Hematopoietic multipotent progenitor cell treated with erythropoietin and hydrocortisone succinate and interleukin-3 and kit ligand, for 6 days (in vitro differentiated cells): Measurements from ENCODE around the gene YWHAQ.
A peak's percentile ranks its signal among the peaks of the same experiment; 100 is the strongest.
"Not testable (repeated sequence)": the region's sequence is repeated elsewhere in the genome, so short reads cannot be mapped to it uniquely, and the experiment has no call there.

Experiments used
- DNase-seq: peaks from one replicate; pipeline ENCODE4 v3.0.0-alpha.2; 2015

YWHAQ gene

DNA sequence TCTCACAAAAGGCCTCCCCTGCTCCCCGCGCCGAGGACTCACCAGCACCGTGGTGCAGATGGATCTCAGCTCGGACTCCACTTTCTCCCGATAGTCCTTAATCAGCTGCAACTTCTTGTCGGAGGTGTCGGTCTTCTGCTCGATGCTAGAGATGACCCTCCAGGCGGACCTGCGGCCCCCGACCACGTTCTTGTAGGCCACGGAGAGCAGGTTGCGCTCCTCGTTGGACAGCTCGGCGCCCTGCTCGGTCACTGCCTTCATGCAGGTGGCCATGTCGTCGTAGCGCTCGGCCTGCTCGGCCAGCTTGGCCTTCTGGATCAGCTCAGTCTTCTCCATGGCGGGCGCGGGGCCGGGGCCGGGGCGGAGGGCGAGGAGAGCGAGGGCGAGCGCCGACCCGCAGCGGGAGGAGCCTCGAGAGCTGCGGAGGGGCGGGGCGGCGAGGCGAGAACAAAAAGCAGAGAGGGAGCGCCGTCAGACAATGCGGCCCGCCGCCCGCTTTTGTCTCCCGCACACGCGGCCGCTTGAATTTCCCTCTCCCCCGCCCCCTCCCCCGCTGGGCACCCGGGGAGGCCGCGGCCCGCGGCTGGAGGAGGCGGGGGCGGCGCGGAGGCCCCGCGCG, 571 bp downstream of the YWHAQ start:
- DNase-seq: peak; percentile 85

DNA sequence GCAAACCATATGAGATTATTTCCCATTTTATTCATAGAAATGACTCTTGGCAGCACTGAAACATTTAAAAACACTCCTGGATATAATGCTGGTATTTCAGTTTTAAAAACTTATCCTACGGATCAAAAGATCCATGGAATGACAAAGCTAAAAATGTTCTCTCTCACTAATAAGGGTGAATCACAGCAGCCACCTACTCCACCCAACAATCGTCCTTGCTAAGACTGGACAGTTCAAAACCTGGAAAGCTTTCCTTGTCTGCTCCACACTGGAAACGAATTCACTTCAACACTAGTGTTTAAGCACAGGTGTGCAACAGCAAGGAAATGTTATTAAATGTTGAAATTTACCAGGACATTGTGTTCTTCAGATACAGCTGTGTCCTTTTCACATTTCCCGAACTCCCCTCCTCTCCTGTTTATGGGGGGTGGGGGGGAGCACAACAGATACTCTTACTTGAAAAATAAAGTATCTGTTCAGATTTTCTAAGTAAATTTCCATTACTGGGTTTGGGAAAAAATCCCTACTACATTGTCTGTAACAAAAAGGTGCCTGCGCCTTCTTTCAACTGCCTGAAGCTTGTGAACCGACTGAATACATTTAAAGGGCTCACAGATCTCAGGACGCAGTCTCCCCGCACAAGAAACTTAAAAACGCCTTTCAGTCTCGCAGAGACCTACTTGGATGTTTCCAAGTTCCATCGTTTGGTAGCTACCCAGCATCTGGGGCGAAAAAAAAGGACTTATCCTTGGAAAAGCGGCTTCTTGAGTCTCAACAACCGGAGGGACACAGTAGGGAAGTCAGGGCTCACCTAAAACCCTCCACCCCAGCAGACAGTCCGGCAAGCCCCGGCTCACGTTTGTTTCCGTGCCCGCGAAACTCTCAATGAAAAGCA, 1.3 kb downstream of the YWHAQ start:
- peak; percentile 40 for DNase-seq

DNA sequence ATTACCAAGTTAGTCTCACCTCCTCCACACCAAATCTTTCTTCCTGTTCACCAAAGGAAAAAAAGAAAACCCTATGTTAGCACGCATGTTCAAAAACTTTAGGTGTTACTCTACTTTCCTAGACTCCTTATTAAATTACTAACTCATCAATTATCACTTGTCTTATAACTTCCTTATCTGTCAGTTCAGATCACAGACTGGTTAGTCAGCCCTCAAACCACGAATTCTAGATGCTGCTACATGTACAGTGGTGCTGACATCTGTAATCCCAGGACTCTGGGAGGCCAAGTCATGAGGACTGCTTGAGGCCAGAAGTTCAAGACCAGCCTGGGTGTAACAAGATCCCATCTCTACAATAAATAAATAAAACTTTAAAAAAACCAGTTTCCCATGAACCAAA, 3.5 kb downstream of the YWHAQ start:
- DNase-seq: peak; percentile 47

DNA sequence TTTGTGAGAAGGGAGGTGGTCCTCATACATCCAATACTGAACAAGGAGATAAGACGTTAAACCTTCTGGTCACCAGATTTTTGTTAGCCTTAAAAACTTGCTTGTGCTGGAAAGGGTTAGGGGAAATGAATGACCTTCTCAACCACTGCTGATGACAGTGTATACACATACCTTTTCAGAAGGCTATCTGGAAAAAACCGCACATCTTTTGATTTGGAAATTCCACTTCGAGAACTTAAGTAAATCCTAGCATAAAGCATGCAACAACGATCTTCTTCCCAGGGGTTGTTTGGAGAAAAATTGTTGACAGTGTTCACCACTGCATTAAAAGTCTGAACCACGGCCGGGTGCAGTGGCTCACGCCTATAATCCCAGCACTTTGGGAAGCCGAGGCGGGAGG, 7.6 kb downstream of the YWHAQ start:
- DNase-seq: no peak

DNA sequence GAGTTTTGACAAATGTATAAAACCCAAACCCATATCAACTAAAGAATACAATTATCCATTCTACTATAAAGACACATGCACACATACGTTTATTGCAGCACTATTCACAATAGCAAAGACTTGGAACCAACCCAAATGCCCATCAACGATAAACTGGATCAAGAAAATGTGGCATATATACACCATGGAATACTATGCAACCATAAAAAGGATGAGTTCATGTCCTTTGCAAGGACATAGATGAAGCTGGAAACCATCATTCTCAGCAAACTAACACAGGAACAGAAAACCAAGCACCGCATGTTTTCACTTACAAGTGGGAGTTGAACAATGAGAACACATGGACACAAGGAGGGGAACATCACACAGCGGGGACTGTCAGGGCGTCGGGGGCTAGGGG, 9.1 kb downstream of the YWHAQ start:
- not testable (repeated sequence) for DNase-seq

DNA sequence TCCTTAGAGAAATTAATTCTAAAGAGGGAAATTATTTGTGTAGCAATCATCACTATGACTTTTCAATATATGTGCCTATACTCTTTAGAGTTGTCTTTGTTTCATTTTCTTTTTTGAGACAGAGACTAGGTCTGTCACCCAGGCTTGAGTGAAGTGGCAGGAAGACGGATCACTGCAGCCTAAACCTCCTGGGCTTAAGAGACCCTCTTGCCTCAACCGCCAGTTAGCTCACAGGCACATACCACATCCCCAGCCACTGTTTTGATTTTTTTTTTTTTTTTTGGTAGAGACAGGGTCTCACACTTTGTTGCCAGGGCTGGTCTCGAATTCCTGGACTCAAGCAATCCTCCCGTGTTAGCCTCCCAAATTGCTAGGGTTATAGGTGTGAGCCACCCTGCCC, 12.4 kb downstream of the YWHAQ start:
- DNase-seq: no peak

DNA sequence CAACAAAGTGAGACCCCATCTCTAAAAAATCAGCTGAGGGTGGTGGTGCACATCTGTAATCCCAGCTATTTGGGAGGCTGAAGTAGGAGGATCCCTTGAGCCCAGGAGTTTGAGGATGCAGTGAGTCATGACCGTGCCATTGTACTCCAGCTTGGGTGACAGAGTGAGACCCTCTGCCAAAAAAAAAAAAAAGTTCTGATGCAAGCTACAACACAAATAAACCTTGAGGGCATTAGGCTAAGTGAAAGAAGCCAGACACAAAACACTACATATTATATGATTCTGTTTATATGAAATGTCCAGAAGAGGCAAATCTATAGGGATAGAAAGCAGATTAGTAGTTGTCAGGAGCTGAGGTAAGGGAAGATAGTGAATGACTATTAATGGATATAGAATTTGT, 13.0 kb downstream of the YWHAQ start:
- DNase-seq: no peak

DNA sequence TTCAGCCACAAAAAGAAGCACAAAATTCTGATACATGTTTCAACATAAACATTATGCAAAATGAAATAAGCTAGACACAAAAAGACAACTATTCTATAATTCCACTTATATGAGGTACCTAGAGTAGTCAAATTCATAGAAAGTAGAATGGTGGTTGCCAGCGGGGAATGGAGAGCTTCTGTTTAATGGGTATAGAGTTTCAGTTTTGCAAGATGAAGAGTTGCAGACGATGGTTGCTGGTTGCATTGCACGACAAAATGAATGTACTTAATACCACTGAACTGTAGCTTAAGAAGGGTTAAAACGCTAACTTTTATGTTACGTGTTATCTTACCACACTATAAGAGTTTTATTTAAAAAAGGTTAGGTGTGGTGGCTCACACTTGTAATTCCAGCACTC, 13.5 kb downstream of the YWHAQ start:
- DNase-seq: no peak

DNA sequence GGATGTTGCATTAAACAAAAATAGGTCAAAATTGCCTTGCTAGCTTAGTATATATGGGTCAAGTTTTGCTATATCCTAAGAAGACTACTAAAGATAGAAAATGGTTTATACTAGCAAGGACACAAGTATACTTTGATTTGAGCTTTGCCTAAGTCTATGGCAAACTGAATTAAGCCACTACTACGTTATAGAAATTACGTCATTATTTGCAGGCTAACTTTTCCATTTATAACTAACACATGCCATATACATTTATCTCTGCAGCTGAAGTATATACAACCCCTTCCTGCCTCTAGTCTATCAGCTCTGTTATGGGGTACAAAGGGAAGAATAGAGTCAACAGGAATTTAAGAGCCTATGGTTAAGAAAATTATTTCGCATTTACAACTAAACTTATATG, 16.2 kb downstream of the YWHAQ start:
- no peak for DNase-seq

DNA sequence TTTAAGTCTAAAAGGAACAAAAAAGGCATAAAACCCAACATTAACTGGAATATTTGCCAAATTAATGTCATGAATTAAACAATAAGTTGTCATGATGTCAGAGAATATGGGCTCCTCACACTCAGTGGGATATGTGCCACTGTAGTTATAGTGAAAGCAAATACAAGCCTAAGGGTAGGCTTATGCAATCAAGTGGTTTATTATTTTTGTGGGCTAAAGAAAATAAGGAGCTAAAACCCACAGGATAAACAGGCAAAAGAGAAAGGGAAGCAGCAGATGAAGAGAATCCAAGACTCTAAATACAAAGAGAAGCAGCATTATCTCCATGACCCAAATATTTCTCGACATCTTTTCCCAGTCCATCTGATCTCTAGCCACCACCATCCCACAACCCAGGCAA, 17.5 kb downstream of the YWHAQ start:
- no peak for DNase-seq

DNA sequence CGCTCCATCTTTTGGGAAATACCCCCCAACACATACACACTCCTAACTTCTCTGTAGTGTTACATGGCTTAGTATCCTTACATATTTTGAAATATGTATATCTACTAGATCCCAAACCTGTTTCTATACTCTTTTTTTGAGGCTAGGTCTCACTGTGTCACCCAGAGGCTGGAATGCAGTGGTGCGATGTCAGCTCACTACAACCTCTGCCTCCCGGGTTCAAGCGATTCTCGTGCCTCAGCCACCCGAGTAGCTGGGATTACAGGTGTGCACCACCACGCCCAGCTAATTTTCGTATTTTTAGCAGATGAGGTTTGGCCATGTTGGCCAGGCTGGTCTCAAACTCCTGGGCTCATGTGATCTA, 19.3 kb downstream of the YWHAQ start:
- DNase-seq: not testable (repeated sequence)

DNA sequence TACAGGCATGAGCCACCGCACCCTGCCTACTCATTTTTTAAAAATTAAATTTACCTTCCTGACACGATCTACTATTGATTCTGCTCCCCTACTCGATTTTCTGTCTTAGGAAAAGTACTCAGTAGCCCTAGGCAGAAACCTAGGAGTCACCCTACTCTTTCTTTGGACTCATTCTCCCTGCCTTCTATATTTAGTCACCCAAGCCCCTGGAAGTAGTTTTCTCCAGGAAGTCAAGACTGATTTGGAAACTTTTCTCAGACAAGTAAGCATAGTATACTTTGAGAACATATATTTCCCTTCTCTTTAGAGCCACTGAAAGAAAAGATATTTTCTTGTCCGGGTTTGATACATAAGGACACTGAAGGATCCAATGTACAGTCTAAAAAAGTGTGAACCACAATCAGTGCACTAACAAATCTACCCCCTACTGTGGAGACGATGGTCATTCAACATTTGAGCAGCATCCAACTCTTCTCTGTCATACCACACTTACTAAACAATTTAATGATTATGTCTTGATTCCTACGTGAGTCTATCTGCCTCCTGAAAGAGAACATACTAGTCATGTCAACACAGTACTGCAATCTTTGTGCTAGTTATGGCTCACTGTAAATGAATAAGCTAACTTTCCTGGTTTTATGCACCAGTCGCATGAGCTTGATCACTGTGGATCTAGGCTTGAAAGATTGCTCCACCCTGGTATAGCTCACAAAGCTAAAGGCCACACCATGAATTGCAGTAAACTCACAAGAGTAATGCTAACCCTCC, 19.8 kb downstream of the YWHAQ start:
- DNase-seq: no peak

DNA sequence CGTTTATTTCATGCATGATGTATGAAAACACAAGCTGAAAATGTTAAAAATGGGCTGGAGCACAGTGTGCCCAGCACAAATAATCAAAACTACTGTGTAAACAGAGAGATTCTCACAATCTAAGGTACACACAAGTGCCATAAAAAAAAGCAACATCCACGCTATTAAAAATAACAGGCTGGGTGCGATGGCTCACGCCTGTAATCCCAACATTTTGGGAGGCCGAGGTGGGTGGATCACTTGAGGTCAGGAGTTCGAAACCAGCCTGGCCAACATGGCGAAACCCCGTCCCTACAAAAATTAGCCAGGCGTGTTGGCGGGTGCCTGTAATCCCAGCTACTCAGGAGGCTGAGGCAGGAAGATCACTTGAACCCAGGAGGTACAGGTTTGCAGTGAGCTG, 22.3 kb downstream of the YWHAQ start:
- not testable (repeated sequence) for DNase-seq

DNA sequence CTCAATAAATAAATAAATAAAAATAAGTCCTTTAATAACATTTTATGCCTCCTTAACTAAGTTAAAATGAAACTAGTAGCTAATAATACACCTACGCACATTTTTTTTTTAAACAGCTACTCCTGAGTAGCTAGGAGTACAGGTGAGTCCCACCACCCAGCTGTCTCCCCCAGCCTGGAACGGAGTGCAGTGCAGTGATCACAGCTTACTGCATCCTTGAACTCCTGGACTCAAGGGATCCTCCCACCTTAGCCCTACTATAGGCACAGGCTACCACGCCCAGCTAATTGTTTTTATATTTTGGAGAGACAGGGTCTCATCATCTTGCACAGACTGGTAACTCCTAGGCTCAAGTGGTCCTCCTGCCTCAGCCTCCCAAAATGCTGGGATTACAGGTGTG, 28.4 kb downstream of the YWHAQ start:
- no peak for DNase-seq

DNA sequence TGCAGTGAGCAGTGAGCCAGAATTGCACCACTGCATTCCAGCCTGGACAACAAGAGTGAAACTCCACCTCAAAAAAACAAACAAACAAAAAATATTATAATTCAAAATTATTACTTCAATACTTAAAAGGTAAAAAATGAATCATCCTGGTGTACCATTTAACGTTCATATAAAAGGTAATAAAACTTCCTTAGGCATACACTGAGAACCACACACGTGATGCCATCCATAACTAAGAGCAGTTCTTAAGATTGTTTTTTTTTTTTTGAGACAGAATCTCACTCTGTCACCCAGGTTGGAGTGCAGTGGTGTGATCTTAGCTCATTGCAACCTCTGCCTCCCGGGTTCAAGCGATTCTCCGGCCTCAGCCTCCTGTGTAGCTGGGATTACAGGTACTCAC, 29.4 kb downstream of the YWHAQ start:
- DNase-seq: no peak

DNA sequence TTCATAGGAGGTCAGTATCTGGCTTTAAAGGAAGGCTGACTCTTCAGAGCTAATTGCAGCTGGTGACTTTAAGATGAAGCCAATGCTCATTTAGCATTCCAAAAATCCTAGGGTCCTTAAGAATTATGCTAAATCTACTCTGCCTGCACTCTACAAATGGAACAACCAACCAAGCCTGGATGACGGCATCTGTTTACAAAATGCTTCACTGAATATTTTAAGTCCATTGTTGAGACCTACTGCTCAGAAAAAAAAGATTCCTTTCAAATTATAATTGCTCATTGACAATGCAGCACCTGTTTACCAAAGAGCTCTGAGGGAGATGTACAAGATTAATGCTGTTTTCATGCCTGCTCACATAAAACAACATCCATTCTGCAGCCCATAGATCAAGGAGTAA, 31.4 kb downstream of the YWHAQ start:
- DNase-seq: no peak

DNA sequence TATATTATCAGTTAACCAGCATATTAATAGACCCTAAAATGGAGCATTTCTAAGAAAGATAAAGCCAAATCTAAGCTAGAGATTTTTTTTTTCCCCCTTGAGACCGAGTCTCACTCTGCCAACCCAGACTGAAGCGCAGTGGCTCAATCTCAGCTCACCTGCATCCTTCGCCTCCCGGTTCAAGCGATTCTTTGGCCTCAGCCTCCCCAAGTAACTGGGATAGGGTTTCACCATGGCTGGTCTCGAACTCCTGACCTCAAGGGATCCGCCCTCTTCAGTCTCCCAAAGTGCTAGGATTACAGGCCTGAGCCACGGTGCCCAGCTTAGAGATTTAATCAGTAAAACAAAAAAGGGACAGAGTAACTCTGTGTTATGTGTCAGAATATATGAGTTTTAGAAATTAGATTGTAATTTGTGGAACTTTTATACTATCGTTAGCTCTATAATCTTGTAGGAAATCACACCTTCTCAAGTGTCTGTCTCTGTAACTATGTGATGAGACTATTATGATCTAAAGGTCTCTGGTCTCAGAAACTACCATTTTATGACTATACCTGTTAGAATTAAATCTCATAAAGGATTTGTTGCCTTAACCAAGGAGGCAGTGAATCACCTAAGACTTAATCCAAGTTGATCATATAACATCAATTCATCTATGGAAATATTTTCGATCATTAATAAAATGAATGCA, 34.0 kb downstream of the YWHAQ start:
- no peak for DNase-seq

DNA sequence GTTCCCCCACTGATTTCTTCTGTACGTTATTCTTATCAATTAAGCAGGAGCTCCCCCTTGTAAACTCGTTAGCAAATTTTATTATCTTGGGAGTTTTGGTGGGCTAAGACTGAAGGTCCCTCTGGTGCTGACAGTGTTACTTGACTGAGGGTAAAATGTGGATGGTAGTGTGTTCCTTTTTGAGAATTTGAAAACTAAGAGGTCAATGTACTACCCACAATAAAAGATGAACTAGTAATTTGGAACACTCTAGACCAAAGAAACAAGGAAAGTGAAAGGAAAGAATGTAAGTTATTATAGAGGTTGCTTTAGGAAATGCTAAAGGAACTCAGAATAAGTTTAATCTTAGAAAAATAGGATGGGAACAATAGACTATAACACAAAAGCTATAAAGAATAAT, 35.1 kb downstream of the YWHAQ start:
- DNase-seq: no peak

DNA sequence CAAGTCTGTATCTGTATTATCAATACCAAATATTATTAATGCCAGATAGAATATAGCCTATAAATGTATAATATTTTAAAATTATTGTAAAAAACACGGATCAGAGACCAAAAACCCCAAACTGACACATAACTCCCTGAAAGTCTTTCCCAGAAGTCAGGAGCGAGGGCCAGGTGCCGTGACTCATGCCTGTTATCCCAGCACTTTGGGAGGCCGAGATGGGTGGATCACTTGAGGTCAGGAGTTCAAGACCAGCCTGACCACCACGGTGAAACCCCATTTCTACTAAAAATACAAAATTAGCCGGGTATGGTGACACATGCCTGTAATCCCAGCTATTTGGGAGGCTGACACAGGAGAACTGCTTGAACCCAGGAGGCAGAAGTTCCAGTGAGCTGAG, 35.5 kb downstream of the YWHAQ start:
- DNase-seq: not testable (repeated sequence)

DNA sequence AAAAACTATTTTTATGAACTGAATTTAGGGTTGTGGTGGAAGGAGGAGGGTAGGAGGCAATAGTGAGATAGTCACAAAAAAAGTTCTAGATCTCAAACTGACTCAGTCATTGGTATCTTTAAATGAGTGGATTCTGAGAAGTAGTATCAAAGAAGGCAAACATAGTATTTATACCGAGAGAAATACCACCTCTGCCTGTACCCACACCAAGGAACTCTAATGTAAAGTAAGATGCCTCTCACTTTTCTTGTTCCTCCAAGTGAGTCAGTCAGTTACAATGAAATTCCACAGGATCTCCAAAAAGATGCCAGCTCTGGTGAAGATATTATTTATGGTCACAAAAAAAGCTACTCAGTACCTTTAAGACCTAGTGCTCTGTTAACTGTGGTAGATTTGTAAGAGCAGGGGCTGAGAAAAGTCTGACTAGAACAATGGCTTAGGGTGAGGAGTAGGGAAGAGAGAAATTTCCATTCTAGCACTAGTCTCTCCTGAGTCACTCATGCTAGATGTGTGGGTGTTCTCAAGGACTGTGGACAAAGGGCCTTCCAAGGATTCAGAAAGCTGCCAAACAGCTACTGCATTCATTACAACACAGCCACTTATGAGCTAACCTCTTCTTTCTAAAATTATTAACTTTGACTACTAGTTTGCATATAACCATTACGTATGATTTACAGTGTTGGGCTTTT, 36.3 kb downstream of the YWHAQ start:
- DNase-seq: no peak

DNA sequence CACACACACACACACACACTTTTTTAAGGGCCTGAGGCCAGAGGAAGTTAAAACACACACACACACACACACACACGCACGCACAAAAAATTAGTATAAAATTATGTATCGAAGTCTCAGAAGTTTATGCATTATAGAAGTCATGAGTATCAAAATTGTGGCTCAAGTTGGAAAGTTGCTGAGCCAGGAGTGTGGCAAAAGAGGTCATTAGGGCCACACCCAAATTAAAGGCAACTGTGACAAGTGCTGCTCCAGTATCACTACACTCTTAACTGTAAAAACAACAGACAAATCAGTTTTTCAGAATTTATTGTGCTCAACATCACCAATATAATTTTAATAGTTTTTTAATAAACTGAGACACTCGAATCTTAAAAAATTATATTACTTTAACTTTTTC, 36.9 kb downstream of the YWHAQ start:
- DNase-seq: peak; percentile 62

DNA sequence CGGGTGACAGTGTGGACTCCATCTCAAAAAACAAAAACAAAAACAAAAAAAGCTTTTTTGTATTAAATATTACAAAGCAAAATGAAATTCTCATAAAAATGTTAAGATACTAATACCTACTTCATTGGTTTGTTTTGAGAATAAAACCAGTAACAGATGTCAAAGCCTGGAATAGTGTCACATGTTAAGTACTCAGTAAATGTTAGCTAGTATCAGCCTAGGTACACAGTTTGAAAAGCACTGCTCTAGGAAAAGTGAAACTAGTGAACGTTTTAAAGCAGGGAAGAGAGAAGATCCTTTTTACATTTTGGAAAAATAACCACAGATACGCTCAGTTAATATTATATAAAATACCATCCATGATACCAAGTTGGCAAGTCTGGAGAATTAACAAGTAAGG, 38.1 kb downstream of the YWHAQ start:
- no peak for DNase-seq

DNA sequence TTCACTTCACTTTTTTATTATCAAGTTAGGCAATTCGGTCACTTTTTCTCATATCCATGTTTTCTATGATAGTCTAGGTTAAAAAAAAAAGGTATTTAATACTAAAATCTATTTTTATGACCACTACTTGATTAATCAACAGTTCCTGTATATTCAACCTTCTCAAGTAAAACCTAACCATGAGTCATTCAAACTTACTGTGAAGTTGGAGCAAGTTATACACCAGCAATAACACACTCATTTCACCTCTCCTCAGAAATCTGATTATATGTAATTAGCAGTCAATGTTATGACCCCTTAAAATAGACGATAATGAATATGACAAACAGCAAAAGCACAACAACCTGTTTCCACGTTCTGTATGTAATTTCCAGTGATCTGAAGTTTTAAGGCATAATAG, 40.2 kb downstream of the YWHAQ start:
- DNase-seq: no peak
